Measurements from ENCODE around the gene ZNRF2.
"Not testable (repeated sequence)": the region's sequence is repeated elsewhere in the genome, so short reads cannot be mapped to it uniquely, and the experiment has no call there.

ZNRF2 gene

DNA sequence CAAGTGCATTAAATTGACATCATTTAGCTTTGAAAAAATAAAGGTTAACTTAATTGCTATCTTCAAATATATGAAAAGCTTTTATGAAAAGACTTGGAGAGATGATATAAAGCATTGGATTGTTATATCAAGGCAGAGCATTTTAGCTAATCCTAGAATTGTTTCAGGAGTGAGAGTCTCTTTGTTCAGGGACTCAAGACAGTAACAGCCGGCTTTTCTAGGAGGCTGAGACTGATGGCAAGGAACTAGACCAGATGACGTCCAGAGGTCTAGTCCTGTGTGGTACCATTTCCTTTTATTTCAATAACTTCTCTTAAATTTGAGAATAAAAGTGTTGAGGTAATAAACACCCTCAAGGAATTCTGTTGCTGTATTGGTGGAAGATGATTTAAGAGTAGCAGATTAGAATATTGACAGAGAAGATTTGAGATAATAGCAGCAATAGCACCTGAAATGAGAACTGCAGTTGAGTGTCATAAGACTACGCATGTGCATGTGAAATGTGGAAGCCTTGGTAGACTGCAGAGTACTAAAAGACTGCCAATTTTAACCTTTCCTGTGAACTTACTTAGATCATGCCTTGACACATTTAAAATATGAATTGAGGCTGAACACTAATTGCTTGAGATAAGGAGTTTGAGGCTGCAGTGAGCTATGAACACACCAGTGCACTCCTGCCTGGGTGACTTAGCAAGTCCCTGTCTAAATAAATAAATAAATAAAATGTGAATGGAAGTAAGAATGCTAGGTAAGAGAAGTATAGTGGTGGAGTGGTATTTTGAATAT is 79.6 kb downstream of the ZNRF2 start:
- DNase-seq = no peak

DNA sequence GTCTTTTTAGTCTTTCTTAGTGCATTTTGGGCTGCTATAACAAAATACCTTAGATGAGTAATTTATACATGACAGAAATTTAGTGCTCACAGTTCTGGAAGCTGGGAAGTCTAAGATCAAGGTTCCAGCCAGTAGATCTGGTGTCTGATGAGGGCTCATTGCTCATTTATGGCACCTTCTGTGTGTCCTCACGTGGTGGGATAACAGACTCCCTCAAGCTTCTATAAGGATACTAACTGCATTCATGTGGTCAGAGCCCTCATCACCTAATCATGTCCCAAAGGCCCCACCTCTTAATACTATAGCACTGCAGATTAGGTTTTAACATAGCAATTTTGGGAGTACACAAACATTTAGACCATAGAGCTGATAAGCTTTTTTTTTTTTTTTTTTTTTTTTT is 80.4 kb downstream of the ZNRF2 start:
- DNase-seq = no peak

DNA sequence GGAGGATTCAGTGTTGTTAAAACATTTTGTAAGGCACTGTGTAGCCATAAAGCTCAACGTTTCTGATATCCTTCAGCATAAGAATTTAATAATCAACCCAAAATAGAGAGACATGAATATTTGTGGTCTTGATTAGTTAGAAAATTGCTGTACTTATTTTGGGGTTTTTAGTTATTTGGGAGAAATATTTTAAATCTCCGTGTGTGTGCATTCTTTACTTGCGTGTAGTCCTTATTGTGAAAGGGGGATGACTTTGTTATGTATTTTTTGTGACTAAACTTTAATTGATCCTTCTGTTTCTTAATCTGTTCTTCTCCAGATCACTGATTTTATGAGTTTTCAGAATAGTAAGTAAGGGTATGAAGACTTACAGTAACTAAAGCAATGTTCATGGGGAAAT is 81.2 kb downstream of the ZNRF2 start:
- no peak for DNase-seq

DNA sequence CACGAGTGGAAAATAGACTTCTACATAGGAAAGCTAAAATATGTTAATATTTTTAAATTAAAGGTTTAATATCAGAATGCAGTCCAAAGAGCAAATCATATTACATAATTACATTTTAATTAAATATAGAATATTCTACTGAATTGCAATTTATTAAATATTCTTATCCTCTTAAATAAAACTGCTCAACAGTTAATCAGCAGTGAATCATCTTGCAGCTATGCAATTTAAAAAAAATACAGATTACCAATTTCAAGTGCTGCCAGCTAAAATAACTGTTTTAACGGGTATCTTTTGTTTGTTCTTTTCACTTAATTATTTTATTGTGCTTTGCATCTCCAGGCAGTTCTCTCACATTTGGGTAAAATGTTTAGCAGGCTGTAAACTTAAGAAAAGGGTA is 82.2 kb downstream of the ZNRF2 start:
- no peak for DNase-seq

DNA sequence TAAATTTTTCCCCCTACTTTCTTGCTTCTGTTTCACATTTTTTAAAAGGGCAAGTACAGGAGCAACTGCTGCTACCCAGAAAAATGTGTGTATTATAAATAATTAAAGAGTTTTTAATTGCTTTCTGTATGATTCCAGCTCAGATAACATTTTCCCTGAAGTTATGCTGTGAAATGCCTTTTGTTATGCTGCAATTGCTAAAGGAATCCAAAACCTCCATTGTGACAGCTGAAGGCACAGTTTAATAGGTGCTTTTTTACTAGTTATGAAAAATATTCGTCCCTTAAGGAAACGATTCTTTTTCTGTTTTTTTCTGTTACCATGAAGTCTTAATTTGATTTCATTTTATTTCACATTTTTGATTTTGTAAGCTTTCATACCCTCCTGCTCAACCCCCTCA is 83.2 kb downstream of the ZNRF2 start:
- DNase-seq = no peak

DNA sequence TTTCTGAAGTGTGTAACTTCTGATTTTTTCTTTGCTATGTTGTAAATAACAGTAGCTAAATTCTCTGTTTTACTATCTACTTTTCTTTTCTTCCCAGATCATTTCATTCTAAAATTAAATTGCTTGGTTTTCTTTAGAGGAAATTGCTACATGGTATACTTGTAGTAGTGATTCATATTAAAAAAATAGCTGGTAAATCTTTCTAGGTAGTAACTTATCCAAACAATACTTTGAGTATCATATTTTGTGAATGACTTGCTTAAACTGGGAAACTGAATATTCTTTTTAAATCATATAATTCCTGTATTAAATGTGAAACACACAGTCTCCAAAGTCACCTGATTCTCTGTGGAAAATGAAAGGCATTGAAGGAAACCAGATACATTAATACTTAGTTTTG is 85.5 kb downstream of the ZNRF2 start:
- DNase-seq = no peak

DNA sequence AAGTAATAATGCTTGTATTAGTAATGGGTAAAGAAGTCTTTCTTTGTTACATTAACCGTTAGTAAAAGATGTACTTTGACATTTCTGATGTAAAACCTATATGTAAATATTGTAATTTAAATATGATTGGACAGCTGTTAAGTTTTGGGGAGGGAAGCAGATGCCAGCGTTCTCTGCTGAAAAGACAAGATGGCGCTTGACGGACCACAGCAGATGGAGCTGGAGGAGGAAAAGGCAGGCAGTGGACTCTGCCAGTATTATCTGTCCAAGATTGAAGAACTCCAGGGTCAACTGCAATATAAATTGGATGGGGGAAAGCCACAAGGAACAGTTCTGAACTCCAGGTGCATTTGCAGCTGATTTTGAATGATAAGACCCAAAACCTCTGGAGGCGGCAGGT is 86.9 kb downstream of the ZNRF2 start:
- DNase-seq = no peak

DNA sequence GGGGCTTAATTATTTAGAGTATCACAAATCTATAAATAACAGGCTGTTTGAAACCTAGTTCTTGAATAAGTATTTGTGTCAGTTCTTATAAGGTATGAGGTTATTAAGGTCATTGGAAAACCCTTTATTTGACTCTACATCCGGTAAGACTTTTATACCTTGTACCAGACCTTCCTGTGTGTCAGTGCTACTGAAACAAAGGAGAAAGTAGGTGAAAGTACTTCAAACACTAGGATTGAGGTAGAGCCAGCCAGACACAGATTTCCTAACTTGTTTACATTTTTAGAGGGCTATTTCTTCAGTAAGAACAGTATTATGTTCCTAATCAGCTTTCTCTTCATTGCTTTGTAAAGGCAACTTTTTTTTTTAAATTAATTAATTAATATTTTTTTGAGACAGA is 93.9 kb downstream of the ZNRF2 start:
- no peak for DNase-seq

DNA sequence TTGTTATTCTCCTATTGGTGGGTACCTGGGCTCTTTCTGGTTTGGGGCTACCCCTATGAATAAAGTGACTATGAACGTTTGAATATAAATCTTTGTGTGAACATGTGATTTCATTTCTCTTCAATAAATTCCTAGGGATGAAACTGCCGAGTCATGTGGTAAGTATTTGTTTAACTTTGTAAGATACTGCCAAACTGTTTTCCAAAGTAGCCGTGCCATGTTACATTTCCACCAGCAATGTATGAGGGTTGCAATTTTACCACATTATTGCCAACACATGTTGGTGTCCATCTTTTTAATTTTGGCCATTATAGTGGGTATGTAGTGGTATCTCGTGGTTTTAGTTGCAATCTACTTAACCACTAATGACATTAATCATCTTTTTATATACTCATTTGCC is 94.7 kb downstream of the ZNRF2 start:
- DNase-seq = no peak

DNA sequence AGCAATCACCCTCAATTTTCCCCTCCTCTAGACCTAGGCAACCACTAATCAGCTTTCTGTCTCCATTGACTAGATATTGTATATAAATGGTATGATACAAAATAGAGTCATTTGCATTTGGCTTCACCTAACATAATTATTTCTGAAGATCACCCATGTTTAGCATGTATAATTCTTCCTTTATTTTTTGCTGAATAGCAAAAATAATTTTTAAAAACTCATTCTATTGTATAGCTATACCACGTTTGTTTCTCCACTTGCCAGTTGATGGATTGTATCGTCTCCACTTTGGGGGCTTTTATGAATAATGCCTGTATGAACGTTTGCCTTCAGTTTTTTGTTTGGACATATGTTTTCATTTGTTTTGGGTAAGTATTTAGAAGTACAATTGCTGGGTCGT is 95.3 kb downstream of the ZNRF2 start:
- no peak for DNase-seq

DNA sequence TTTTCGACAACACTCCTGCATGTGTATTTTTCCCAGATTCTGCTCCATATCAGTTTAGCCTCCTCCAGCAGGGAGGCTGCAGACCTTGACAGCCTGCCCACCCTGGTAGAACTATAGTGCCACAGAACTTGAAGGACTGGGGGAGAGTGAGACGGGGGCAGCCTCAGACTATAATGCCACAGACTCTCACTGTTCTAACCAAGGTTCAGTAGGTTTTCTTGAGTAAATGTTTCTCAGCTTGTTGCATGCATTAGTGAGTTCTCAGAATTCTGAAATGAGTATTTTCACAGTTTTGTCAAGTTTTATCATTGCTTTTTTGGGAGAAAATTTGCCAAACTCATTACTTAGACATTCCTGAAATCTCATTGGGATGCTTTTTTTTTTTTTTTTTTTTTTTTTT is 95.9 kb downstream of the ZNRF2 start:
- no peak for DNase-seq

DNA sequence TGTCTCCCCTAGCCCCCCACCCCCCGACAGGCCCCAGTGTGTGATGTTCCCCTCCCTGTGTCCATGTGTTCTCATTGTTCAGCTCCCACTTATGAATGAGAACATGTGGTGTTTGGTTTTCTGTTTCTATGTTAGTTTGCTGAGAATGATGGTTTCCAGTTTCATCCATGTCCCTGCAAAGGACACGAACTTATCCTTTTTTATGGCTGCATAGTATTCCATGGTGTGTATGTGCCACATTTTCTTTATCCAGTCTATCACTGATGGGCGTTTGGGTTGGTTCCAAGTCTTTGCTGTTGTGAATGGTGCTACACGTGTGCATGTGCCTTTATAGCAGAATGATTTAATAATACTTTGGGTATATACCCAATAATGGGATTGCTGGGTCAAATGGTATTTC is 96.4 kb downstream of the ZNRF2 start:
- not testable (repeated sequence) for DNase-seq

DNA sequence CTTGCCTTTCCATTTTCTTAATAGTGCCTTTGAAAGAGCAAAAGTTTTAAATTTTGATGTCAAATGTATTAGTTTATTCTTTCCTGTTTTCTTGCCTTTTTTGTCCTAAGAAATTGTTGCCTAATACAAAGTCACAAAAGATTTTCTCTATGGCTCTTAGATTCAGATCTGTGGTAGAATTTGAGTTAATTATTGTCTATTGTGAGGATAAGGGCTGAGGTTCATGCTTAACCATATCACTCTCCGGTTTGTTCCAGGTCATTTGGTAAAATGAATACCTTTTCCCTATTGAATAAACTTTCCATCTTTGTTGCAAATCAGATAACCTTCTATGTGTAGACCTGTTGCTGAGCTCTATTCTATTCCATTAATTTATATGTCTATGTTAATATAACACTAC is 98.2 kb downstream of the ZNRF2 start:
- DNase-seq = no peak

DNA sequence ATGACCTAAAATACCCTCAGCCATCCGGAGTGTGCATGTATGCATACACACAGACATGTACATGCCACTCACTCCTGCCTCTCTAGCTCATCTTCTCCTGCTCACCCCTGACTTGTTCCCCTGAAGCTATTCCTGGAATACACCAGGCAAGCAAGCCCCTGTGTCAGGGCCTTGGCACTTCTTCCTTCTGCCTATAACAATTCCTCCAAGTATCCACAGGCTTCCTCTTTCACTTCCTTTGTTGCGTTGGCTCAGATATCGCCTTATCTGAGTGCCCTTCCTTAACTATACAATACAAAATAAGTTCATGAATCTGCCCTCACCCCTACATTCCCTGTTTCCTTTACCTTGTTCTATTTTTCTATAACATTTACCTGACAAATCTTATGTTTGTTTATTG is 105.4 kb downstream of the ZNRF2 start:
- DNase-seq = no peak

DNA sequence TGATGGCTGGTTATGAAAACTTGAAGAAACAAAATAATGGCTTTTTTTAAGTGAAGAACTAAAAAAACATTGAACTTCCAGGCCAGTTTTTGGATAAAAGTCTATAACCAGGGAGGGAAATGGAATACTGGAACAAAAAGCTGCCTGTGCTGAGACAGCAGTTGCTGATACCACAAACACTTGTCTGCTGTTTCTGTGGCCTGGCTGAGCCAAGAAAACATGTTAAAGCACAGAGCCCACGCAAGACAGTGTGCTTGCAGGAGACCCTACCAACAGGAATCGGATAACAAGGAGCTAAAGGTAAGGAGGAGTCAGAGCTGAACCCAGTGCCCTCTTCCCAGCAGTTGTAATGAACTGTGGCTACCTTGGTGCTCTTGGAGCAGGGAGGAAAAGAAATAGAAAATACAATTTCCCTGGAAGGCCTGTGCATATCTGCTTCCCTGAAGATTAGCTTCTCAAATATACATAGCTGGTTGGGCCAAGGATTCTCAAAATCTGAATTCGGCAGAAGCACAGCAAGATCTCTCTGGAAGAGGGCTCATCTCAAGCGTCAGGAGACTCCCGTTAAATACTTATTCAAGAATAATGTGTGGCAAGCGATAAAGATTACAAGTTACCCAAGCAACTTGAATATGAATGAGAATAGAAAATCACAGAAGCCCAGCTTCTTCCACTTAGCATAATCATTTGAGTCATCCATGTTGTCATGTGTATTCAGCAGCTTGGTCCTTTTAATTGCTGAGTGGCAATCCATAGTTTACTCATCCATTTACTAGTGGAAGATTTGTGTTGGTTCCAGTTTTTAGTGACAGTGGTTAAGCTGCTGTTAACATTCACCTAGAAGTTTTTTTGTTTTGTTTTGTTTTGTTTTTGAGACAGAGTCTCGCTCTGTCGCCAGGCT is 106.6 kb downstream of the ZNRF2 start:
- no peak for DNase-seq

DNA sequence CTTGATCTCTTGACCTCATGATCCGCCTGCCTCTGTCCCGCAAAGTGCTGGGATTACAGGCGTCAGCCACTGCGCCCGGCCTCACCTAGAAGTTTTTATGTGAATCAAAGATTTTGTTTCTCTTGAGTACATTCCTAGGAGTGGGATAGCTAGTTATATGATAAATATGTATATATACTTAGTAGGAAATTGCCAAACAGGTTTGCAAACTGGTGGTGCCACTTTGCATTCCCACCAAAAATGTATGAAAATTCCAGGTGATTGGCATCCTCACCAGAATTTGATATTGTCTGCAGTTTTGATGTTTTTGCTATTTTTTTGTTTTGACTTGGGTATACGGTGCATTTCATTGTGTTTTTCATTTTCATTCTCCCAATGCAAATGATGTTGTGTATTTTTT is 107.4 kb downstream of the ZNRF2 start:
- no peak for DNase-seq

DNA sequence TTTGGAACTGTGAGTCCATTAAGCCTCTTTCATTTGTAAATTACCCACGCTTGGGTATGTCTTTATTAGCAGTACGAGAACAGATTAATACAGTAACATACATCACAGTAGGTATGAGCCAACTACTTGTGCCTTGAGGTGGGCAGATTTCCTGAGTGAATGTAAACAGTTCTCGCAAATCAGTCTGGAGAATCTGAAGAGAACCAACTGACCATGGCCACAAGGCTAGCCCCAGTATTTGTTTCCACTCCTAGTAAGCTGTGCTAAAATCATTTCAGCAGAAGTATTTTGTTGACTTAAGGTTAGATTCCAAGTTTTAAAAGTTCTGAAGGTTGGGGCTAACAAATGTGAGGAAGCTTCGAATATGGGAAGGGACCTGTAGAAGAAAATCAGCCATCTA is 111.3 kb downstream of the ZNRF2 start:
- DNase-seq = no peak

DNA sequence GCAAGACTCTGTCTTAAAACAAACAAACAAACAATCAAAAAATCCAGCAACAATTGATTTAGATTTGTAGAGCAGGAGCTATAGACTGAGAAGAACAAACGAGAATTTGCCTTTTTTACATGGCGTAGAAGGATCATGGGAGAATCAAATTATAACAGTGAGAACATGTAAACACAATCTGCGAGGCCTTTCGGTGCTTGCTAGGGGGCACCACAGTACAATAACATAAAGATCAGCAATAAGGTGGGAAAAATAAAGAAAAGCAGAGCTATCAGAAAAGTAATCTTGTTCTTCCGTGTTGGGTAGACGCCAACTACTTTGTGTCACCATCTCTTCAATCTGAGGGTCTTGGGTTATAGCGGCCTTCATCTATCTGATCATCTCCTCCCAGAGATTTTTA is 112.0 kb downstream of the ZNRF2 start:
- DNase-seq = no peak

DNA sequence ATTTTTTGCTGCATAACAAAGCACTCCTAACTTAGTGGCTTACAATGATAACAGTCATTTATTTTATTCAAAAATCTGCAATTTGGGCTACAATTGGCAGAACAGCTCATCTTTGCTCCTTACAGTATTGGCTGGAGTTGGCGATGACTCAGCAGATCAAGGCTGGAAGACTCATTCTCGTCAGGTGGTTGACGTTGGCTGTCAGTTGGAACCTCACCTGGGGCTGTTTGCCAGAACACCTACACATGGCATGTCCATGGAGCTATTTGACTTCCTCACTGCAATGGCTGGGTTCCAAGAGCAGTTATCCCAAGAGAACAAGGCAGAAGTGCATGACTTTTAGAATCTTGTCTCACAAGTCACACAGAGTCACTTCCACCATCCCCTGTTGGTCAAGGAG is 119.1 kb downstream of the ZNRF2 start:
- DNase-seq = no peak

DNA sequence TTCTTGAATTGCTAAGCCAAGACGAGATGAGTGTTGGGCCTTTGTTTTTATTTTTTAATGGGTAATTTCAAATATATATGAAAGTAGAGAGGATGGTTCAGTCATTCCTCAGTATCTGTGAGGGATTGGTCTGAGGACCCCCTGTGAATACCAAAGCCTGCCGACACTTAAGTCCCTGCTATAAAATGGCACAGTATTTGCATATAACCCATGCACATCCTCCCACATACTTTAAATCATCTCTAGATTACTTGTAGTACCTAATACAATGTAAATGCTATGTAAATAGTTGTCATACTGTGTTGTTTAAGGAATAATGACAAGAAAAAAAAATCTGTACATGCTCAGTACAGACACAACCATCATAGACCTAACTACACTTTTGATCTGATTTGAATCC is 120.8 kb downstream of the ZNRF2 start:
- DNase-seq = no peak

DNA sequence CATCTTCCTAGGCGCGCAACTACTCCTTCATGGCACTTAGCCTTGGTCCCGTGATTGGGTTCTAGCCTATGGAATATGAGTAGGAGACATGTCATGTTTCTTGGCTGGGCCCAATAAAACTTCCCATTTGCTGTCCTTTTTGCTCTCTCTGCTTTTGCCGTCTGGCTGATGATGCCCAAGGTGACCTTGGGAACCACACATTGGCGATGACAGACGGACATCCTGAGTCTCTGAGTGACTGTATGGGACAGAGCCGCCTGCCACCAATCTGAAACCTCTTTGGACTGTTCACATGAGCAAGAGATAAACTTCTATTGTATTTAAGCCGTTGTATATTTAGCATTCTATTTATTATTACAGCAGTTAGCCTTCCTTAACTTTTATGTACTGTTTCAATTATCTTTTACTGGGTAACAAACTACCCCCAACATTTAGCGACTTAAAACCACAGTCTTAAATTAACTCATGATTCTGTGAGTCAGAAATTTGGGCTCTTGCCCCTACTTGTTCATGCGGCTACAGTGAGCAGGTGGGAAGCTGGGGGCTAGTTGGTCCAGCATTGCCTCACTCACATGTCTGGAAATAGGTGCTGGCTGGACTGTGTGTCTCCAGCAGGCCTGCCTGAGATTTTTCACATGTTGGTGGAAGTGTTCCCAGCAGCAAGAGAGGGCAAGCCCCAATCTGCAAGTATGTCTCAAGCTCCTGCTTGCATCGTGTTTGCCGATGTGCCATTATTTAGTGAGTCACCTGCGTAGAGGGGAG is 122.4 kb downstream of the ZNRF2 start:
- no peak for DNase-seq

DNA sequence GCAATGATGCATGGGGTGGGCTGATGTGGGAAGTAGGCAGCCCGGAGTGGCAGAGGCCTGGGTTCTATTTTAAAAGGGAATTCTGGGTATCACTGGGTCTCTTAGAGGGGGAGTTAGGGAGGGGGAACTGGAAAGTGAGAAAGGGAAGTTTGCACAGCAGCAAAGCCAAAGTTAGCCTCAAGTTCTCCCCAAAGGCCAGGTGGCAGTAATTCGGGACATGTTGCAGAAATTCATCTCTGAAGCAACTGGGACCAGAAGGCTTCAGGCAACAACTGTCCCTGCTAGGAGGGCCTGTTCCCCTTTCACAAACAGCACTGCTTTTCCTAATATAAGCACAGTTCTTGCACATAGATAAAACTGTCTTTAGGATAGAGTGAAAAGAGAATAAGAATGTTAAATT is 126.8 kb downstream of the ZNRF2 start:
- DNase-seq = no peak

DNA sequence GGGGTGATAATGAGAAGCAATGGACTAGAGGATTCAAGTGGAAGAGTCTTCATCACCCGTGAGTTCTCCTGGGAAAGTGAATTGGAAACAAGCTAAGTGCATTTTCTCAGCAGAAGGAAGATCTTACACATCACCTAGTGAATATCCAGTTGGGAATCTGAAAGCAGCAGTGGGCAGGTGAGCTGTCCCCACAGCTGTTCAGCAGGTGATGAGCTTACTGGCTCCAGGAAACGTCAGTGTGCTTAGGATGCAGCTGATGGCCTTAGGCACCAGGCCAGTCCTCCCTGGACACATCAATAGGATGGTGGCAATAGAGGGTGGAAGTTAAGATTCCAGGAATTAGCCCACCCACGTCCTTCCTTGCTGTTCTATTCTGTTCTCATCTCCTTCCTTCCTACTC is 127.5 kb downstream of the ZNRF2 start:
- DNase-seq = no peak

Data from femur (tissue), 1 donor.